GM18867 (cell line): Measurements from ENCODE around the gene UMAD1.

Experiments used
- ATAC-seq: cut with Tn5 transposase; IDR thresholded peaks from one replicate; pipeline ENCODE4 v1.9.1; 2021; ENCODE audit warnings: mild to moderate bottlenecking, moderate library complexity; ENCODE audit not compliant: unreplicated experiment

Gene UMAD1

DNA sequence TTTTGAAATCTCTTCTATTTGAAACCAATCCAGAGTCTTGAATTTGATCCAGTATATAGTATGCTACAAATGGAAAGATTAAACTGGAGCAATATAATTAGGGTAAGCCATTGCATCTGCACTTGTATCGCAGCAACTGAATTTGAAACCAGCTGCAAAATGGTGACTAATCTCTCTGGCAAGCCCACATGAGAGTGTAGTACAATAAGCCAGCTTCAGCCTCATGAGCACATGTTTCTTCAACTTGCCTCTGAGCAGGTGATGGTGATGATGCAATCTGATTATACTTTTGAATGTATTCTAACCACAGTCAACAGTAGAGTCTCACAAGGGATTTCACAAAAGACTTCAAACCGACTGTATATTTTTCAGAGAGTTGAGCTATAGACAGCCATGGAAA is 78.7 kb downstream of the UMAD1 start:
- peak; percentile 93 for ATAC-seq

DNA sequence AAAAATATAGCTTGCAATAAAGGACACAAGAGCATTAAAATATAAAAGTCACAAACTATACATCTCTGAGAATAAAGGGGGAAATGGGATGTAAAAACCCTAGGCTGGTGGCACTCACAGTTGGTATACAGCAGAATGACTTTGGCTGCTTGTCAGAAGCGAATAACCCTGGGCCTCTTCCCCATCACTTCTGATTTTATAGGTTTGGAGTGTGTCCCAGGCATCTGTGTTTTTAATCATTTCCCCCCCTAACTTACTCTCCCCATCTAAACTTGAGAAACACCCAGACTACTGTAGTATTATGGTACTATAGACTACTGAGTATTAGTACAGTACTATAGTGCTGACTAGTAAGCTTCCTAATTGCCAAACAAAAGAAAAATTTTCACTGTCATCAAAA is 79.6 kb downstream of the UMAD1 start:
- ATAC-seq = no peak

DNA sequence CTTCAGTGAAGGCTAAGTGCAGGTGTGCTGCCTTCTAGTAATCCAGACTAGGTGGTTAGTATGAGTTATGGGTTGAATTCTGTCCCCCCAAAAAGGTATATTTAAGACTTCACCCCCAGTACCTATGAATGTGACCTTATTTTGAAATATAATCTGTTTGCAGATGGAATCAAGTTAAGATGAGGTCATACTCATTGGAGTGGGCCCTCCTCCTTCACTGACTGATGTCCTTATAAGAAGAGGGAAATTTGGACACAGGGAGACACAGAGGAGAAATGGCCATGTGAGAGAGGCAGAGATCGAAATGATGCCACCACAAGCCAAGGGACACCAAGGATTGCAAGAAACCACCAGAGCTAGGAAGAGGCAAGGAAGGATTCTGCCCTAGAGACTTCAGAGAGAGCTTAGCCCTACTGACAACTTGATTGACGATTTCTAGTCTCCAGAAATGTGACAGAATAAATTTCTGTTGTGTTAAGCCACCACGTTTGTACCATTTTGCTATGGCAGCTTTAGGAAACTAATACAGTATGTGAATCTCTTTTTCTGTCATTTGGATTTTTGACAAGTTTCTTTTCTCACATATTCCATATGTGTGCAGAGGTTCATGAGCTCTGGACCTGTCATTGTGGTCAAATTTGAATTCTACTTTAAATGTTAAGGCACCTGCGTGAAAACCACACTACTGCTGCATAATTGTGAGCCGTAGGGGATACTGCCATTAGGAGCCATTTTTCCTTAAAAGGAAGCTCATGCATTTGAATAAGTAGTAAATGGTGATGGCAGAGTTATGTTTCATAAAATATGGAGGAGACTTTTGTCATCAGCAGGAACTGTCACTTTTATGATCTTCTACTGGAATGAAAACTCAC is 80.4 kb downstream of the UMAD1 start:
- peak; percentile 49 for ATAC-seq

DNA sequence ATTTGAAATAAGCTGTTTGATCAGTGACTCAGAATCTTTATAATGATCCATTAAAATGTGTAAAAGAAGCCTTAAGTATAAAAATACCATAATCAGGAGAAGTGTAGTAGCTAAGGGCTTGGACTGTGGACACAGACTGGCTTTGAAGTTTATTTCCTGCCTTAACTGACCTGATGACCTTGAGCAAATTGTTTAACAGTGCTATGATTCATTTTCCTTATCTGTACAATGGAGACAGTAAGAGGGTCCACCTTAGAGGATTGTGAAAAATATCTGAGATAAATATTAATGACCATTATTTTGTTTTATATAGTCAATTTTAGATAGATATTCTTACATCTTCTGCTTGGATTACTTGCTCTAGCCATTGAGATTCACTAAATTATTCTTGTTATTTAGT is 91.2 kb downstream of the UMAD1 start:
- no peak for ATAC-seq

DNA sequence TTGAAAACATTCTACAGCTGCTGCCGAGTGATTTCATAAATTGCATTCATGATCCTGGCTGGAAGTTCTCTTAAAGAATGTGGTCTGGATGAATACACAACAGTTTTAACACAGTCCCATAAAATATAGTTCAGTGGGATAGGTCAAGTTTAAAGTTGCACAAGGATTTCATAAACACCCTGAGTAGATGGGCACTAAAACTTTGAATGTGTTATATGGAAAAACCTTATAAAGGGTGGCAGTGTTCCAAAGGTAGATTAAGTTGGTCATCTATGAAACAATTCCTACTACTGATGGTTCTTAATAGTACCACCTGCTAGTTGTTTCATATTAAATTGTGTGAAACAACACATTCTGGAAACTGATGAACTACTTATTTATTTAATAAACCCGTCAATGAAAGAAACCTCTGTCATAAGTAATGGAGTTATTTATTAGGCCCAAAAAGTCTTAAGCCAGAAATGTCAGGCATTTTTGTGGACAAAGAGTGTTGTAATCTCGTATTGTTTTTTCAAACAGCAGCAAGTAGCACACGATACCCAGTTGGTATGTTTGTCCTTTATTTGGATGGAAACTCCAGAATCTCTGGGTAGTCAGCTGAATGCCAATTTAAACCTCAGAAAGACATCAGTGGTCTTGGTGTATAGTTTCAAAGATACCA is 92.2 kb downstream of the UMAD1 start:
- ATAC-seq = no peak

DNA sequence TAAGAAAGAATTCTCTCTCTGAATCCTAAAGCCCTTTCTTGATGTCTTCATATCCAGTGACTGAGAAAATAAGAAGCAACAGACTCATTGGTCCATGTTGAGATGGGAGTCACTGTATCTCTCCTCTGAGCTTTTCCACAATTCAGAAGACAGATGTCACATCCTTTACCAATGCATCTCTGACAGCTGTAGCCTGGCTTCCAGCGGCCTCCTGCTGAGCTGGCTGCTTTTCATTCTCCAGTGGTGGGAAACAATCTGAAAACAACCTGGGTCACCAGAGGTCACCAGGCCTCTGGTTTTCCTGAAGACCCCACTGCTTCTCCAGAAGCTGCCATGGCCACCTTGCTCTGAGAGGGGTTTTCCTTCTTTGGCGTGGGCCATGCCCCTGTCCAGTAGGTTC is 96.1 kb downstream of the UMAD1 start:
- ATAC-seq = no peak

DNA sequence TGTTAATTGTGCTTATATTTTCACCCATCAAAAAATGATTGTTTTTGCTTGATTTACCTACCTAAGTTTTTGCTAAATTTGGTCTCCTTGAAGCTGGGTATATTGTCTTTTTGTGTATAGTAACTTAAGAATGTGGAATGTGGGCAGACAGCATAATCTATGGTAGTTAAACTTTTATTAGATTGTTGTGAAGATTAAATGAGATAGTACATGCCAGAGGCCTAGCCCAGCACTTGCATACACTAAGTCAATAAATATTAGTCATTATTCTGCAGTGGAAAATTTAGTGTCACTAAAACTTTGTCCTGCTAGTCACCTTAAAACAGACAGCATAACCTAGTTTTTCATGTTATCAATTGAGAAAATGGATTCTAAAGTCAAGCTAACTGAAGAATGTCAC is 97.1 kb downstream of the UMAD1 start:
- no peak for ATAC-seq

DNA sequence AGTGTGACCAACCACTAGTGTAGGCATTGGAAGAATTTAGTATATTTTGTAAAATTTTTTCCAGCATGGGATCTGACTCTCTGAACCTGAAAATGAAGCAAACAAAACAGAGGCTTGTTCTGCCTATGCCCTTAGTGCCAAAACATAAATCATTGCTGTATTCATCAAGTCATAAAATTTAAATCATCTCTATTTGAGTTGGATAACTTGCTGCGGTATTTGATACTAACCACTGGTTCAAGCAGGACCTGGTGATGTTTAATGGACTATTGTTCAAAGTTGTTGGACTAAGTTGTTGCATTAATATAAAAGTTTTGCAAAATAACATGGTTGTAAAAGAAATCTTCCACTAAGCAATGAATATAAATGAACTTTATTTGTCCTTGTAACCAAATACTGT is 97.6 kb downstream of the UMAD1 start:
- no peak for ATAC-seq

DNA sequence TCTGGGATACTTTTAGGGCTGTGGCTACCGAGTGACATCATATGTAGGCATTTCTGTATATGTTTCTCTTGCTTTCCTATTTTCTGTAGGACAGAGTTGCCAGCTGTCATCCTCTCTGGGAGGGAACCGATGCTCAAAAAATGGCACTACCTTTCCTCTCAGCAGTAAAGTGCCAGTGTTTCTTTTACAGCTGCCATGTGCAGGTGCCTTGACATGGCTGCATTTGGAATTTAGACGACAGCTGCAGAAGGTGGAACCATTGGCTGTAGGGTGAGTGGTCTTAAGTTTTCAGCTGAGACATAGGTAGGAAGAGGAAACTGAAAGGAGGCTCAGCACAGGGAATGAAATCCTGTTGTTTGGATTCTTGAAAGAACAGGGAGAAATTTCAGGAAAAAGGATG is 98.1 kb downstream of the UMAD1 start:
- ATAC-seq = no peak

DNA sequence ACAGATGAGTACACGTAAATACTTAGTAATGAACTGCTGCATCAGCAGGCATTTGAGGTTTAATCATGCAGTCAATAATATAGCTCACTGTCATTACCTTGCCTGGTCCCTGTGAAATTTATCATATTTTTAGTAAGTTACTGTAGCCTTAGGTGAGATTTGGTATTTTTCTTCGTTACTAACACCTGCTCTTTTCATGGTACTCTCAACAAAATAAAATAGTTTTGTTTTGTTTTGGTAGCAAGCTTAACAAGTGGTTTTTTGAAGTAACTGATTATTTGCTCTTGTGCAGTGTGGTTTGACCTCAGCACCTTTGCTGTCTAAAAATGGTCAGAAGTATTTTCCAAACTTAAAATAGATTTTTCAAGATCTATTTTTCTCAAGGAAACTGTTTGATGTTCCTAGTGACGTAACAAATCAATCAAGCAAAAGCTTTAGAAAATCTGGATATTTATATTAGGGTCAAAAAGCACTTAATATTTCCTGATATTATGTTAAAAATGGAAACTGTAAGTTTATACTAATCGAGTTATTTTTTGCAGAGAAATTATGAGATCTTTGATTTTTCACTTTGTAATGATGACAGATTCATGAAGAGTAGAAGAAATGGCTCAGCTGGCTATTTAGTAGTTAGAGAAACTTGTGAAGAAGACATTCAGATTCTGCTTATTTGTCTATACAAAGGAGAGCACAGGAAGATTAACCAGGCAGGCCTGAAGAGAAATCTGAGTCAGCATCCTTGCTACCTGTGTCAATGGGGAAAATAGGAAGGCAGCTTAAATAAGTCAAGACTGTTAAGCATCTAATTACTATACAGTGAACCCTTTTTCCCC is 98.9 kb downstream of the UMAD1 start:
- peak; percentile 62 for ATAC-seq

DNA sequence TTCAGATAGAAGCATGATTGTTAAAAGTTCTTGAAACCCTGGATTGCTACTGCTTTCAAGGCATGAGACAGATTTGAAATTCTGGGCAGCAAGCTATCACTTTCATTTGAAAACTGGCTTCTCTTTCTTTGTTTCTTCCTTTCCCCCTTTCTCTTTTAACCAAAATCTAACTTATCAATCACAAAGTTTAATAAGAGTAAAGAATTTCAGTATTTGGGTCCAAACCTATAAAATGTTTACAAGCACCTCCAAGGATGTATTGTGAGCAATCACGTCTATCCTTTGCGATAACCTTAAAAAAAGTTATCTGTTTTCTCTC is 99.4 kb downstream of the UMAD1 start:
- ATAC-seq = no peak

DNA sequence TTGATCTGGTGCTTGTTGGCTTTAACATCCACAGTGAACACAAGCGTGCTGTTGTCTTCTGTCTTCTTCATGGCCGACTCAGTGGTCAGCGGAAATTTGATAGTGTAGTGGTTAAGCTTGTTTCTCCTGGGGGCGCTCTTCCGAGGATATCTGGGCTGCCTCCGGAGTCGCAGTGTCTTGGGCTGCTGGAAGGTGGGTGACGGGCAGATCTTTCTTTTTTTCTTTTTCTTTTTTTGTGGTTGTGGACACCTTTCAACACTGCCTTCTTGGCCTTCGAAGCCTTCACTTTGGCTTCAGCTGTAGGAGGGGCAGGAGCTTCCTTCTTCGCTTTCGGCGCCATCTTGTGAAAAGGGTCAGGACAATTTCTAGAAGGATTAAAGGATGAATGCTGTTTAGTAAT is 101.7 kb downstream of the UMAD1 start:
- ATAC-seq = no peak

DNA sequence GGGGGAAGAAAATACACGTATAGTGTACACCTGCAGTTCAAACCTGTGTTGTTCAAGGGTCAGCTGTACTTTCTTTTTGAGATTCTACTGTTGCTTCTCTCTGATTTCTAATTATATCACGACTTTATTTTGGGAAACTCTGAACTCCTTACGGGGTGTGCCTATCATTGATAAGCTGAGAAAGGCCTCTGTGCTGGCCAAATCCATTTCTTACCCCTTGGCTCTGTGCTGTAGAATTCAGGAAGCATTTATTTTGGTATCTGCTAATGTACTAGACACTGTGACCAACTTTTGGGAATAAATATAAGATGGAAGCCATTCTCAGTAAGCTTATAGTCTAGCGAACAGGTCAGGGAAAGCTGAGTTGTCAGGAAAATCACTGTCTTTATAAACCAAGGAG is 104.7 kb downstream of the UMAD1 start:
- ATAC-seq = no peak

DNA sequence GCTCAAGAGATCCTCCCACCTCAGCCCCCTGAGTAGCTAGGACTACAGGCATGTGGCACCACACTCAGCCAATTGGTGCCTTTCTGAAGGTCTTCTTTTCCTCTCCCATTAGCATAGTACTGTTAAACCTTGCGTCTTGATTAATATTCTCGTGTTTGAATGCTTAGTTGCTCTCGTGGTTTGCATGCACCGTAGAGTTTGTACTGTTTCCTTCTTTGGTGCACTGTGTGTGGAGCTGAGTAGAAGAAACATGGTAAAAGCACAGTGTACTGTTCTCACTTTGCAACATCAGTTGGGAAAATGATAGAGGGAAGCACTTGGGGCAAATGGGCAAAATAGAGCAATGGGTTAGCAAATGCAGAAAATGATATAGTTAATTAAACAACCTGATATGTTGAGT is 105.4 kb downstream of the UMAD1 start:
- no peak for ATAC-seq

DNA sequence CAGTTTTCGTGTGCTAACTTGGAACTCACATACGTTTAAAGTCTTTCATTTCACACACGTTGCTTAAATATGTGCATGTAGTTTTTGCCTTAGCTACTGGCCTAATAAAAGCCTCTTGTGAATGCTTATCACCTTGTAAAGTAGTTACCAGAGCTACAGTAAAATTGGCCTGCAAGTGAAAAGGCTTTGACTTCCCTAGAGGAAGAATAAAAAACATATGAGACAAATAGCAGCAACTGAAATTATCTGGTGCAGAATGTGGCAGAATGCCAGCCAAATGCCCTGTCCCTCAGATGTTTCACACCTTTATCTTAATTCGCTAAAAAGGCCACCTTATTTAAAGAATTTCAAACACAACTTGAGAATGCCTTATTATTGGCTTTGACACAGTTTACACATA is 105.9 kb downstream of the UMAD1 start:
- no peak for ATAC-seq

DNA sequence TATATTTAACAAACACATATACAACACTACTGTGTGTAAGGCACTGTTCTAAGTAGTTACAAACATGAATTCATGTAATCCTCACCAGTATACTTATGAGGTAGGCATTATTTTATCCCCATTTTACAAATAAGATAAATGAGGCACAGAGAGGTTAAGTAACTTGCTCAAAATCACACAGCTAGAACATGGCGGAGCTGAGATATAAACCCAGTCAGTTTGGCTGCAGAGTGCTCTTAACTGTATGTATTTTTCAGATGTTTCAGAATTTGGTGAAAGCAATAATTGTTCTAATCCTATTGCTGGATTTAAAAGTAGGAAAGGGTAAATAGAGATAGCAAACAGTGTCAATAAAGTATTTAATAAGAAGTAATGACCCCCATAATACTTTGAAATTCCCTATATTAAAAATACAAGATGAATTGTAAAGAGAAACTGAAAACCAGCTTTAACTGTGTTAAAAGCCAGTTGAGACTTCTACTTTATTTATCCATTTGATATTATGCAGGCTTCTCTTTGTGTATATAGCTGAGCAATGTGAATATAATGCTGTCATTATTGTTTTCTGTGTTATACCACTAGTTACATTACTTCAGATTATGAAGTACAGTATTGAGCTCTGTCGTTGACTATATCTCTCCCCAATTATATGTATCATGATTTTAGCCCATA is 110.2 kb downstream of the UMAD1 start:
- ATAC-seq = no peak

DNA sequence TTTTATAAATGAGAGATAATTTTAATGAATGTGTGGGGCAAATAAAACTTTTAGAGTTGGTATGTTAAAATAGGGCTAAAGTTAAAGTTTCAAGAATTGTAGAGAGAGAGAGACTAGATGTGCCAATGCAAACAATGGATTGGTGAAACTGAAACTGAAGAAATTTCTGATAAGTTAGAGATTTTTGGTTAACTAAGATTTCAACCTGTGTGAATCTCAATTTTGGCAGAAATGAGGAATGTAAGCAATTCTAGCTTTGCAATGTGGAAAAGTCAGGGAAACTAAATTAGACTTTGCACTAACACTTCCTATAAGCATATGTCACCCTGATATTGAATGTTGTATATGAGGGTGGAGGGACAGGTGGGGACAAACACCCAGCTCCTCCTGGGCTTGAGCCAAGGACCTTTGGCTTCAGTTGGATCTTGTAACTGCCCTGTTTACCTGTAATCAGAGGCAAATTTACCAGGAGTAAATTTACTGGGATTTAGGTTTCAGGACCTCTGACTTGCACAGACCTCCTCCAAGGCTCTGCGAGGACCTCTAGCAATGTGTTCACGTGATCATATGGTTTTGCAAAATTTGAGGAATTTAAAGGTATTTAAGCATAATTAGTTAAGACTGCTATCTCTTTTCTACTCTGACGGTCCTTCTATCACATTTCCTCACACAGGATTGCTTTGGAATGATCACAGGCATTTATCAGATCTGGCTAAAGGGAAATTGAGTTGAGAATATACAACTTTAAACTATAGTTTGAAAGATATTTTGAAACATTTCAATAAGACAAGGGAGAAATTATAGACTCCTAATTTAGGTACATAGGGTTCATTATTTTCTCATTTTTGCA is 110.9 kb downstream of the UMAD1 start:
- ATAC-seq = no peak

DNA sequence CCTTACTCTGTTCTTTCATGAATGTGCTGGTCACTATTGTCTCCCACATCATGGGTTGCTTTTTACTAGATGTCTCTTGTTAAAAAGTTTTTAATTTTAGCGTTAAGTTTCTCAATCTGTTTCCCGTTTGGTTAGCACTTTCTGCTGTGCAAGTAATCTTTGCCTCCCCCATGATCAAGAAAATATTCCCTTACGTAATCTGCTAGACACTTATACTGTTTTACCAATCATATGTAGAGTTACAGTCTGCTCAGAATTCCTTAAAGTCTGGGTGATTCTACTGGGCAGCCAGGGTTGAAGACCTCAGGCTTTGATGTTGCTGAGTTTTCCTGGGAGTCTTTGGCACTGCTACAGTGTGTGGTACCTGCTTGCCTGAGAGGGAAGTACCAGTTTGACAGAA is 116.0 kb downstream of the UMAD1 start:
- ATAC-seq = no peak

DNA sequence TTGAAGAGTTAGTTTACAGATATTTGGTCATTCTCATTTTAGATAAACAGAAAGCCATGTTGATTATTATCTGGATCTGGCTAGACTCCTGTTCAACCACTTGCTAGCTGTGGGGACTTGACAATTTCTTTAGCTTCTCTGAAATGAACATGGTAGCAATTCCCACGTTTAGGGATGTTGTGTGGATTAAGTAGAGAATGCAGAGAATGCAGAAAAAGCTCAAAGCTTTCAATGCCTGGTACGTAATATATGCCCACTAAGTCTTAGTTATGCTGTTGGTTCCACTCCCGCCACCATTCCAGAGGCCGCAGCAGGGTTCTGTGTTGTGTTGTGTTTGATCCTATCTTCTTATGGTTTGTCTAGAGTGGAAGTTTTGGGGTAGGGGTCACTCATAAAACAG is 117.0 kb downstream of the UMAD1 start:
- no peak for ATAC-seq

DNA sequence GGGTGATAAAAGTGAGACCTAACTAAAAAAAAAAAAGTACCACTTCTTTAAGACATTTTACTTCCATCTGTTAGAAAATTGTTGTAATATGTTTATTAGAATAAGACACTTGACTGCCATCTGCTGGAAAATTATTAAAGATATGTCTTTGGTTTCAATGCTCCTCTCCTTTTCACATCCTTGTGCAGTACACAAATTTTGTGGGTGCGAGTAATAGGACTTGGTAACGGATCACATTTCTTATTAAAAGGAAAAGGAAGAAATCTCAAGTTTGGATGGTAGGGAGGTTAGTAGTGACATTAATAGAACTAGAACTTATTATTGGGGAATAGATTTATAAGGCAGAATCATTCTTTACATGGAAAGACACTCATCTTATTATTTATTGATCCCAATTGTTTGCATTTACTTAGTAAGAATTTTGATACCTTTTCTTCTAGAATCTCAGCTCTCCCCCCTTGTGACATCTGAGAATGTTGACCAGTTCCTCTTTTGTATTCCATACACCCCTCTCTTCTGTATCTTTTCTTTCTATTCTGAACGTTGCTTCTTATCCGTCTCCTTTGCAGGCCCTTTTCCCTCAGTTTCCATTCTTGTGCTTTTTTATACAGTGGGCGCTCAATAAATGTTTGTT is 120.9 kb downstream of the UMAD1 start:
- ATAC-seq = peak; percentile 31
